Measurements from ENCODE around the gene SNX30.

DNA sequence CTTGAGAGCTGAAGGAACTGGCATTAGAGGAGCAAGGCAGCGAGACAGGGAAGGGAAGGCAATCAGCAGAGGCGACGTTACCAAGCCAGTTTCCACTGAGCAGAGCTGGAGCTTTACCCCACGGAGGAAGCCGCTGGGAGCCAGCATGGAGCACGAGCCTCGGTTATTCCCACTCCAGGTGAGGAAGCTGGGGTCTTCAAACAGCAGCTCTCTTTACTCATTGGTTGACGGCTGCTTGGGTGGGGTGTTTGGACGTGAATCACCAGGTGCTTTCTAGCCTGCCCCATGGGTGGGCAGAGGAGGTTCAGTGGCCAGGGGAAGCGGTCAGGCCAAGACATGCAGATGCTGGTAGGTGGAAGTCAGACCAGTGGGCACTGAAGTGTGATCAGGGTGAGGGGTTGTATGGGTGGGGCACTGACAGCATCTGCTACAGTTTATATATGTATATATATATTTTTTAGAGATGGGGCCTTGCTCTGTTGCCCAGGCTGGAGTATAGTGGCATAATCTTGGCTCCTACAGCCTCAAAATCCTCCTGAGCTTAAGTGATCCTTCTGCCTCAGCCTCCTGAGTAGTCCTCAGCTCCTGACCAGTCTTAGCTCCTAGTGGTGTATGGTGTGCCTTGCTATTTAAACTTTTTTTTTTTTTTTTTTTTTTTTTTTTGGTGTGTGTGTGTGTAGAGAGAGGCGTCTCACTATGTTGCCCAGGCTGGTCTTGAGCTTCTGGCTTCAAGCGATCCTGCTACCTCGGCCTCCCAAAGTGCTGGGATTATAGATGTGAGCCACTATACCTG lies 12.4 kb downstream of the SNX30 start:
- TF ChIP-seq ZNF274 (IDR thresholded peaks at IDR 0.05; ENCODE audit: low read depth, low read length): no peak
- TF ChIP-seq SUZ12 (IDR thresholded peaks at IDR 0.05; ENCODE audit: extremely low read depth, insufficient read depth, insufficient read length): no peak
- no peak for TF ChIP-seq YY1 (IDR thresholded peaks at IDR 0.05; ENCODE audit: insufficient read depth, insufficient read length)
